Fibroblast of pulmonary artery (primary cell): Measurements from ENCODE around the gene TMPRSS9.
A peak's percentile ranks its signal among the peaks of the same experiment; 100 is the strongest.

Experiments
- DNase-seq: peaks from one replicate; pipeline ENCODE4 v3.0.0-alpha.2; 2010; ENCODE audit warnings: low read depth
- H3K4me3 ChIP-seq: replicated peaks from 2 replicates; pipeline ENCODE4 v1.5.1; 2011; ENCODE audit warnings: low read depth, mild to moderate bottlenecking, control low read depth, low read length, moderate library complexity
- CTCF ChIP-seq: IDR thresholded peaks from 2 replicates; pipeline ENCODE4 v1.5.1; 2011; ENCODE audit warnings: mild to moderate bottlenecking, control low read depth, low read length, inconsistent platforms; ENCODE audit errors: missing control alignments

Gene TMPRSS9

GRCh38 chr19:2423915-2424685, 64.0 kb downstream of the TMPRSS9 start:
- H3K4me3 ChIP-seq, result no peak overlapping the region
- TF ChIP-seq CTCF, result no peak
- DNase-seq, result no peak

GRCh38 chr19:2424686-2425621, 64.9 kb downstream of the TMPRSS9 start:
- H3K4me3 ChIP-seq, result peak overlapping the region; percentile 88
- DNase-seq, result peak; percentile 75
- peak; percentile 26 for TF ChIP-seq CTCF

- TF ChIP-seq CTCF, result no peak
- peak overlapping the region; percentile 88 for H3K4me3 ChIP-seq
- no peak for DNase-seq
Observed at GRCh38 chr19:2425622-2426581, 65.8 kb downstream of the TMPRSS9 start.

- peak overlapping the region; percentile 88 for H3K4me3 ChIP-seq
- no peak for TF ChIP-seq CTCF
- DNase-seq, result peak; percentile 37
Observed at GRCh38 chr19:2426611-2427428, 66.8 kb downstream of the TMPRSS9 start.

- H3K4me3 ChIP-seq, result peak within 1 kb of the TSS; percentile 88
- TF ChIP-seq CTCF, result no peak
- peak; percentile 97 for DNase-seq
Observed at GRCh38 chr19:2427429-2428320, 67.6 kb downstream of the TMPRSS9 start, which contains the start of gene TIMM13. TIMM13 (minus strand) TSS chr19:2427586; CDS start chr19:2427533, 53 bp downstream.
